ENCODE results near the gene SLC6A13.
"Not testable (repeated sequence)": the region's sequence is repeated elsewhere in the genome, so short reads cannot be mapped to it uniquely, and the experiment has no call there.

Gene SLC6A13

GRCh38 chr12:264269-264668 lies 1.6 kb upstream of the SLC6A13 start:
- no peak for DNase-seq (ENCODE audit: low read depth)

GRCh38 chr12:263574-263973 lies 938 bp upstream of the SLC6A13 start:
- no peak for DNase-seq (ENCODE audit: low read depth)

- DNase-seq (ENCODE audit: low read depth) = no peak
Observed at GRCh38 chr12:262113-262512, 523 bp downstream of the SLC6A13 start.

GRCh38 chr12:257521-258321 lies 4.9 kb downstream of the SLC6A13 start:
- DNase-seq (ENCODE audit: low read depth) = no peak

- DNase-seq (ENCODE audit: low read depth) = no peak
Observed at GRCh38 chr12:256958-257357, 5.7 kb downstream of the SLC6A13 start.

GRCh38 chr12:256225-256624 lies 6.4 kb downstream of the SLC6A13 start:
- no peak for DNase-seq (ENCODE audit: low read depth)

GRCh38 chr12:254912-255311 lies 7.7 kb downstream of the SLC6A13 start:
- DNase-seq (ENCODE audit: low read depth) = no peak

GRCh38 chr12:254039-254438 lies 8.6 kb downstream of the SLC6A13 start:
- DNase-seq (ENCODE audit: low read depth) = no peak

GRCh38 chr12:253116-253831 lies 9.4 kb downstream of the SLC6A13 start:
- no peak for DNase-seq (ENCODE audit: low read depth)

- no peak for DNase-seq (ENCODE audit: low read depth)
Observed at GRCh38 chr12:252636-253035, 10.0 kb downstream of the SLC6A13 start.

GRCh38 chr12:247271-247670 lies 15.4 kb downstream of the SLC6A13 start:
- DNase-seq (ENCODE audit: low read depth) = no peak

GRCh38 chr12:243381-243780 lies 19.3 kb downstream of the SLC6A13 start:
- DNase-seq (ENCODE audit: low read depth) = no peak

- DNase-seq (ENCODE audit: low read depth) = no peak
Observed at GRCh38 chr12:242496-242895, 20.1 kb downstream of the SLC6A13 start.

- no peak for DNase-seq (ENCODE audit: low read depth)
Observed at GRCh38 chr12:241266-241665, 21.4 kb downstream of the SLC6A13 start.

- DNase-seq (ENCODE audit: low read depth) = no peak
Observed at GRCh38 chr12:240566-240965, 22.1 kb downstream of the SLC6A13 start.

- DNase-seq (ENCODE audit: low read depth) = no peak
Observed at GRCh38 chr12:238736-239398, 23.8 kb downstream of the SLC6A13 start.

GRCh38 chr12:238116-238515 lies 24.5 kb downstream of the SLC6A13 start:
- DNase-seq (ENCODE audit: low read depth) = no peak

GRCh38 chr12:237026-237815 lies 25.4 kb downstream of the SLC6A13 start:
- no peak for DNase-seq (ENCODE audit: low read depth)

GRCh38 chr12:236445-236844 lies 26.2 kb downstream of the SLC6A13 start:
- no peak for DNase-seq (ENCODE audit: low read depth)

- not testable (repeated sequence) for DNase-seq (ENCODE audit: low read depth)
Observed at GRCh38 chr12:235967-236366, 26.7 kb downstream of the SLC6A13 start.

- DNase-seq (ENCODE audit: low read depth) = no peak
Observed at GRCh38 chr12:234891-235415, 27.7 kb downstream of the SLC6A13 start.

GRCh38 chr12:234019-234418 lies 28.6 kb downstream of the SLC6A13 start:
- no peak for DNase-seq (ENCODE audit: low read depth)
